B cell (primary cell): Measurements from ENCODE around the gene CHN1. TPM values are rescaled to one million over a fixed set of nuclear protein-coding genes. Genes with fewer than 3 reads are reported as not detected.

Experiments used
- ATAC-seq: fragments of 200-7000 bp; cut with Tn5 transposase; one replicate; pipeline ENCODE4 v1.10.0; 2021; ENCODE audit warnings: low read depth, mild to moderate bottlenecking, moderate number of reproducible peaks, moderate library complexity
- CTCF ChIA-PET: fragments of 350-600 bp; sonication (Branson Sonifier 250); formaldehyde crosslinking; loops from one replicate; lab custom pipeline; 2021; ENCODE audit warnings: antibody characterized with exemption, inconsistent platforms; lab: Charles Lee
- POLR2A ChIA-PET: fragments of 350-600 bp; sonication (Branson Sonifier 250); formaldehyde crosslinking; loops from one replicate; lab custom pipeline; 2021; ENCODE audit warnings: antibody characterized with exemption; lab: Charles Lee
- DNase-seq: peaks from one replicate; pipeline ENCODE4 v3.0.0; 2013
- H2AFZ ChIP-seq: 2 replicates; pipeline ENCODE4 v1.6.1; 2012; ENCODE audit warnings: mild to moderate bottlenecking, low read depth, low read length; ENCODE audit not compliant: insufficient read depth, poor library complexity, severe bottlenecking
- H3K27ac ChIP-seq, 2 donors: 1 replicate in 1 of 2; 2 replicates in 1 of 2; pipeline ENCODE4 v1.5.1; 2012 to 2013; ENCODE audit warnings: low read length in 2 of 2, mild to moderate bottlenecking in 2 of 2, moderate library complexity in 1 of 2
- H3K27me3 ChIP-seq, 4 experiments: fragments of 200-600 bp in 1 of 4; sonication (generic) in 1 of 4; replicated peaks in 1 of 4; 1 replicate in 2 of 4; 2 replicates in 2 of 4; pipeline versions ENCODE4 v1.6.1 to v1.7.0; 2013 to 2016; ENCODE audit warnings: low read length in 3 of 4, mild to moderate bottlenecking in 2 of 4, mixed read lengths in 1 of 4, moderate library complexity in 1 of 4; ENCODE audit not compliant: insufficient read depth in 4 of 4, control insufficient read depth in 3 of 4; ENCODE audit errors: control extremely low read depth in 1 of 4
- H3K36me3 ChIP-seq, 2 experiments: replicated peaks in 1 of 2; 1 replicate in 1 of 2; 2 replicates in 1 of 2; pipeline versions ENCODE4 v1.6.1 to v1.7.1; 2013; ENCODE audit warnings: low read length in 1 of 2; ENCODE audit not compliant: insufficient read depth in 2 of 2, control insufficient read depth in 1 of 2; ENCODE audit errors: control extremely low read depth in 1 of 2, extremely low read depth in 1 of 2
- H3K4me1 ChIP-seq, 2 donors: fragments of 200-600 bp in 1 of 2; sonication (generic) in 1 of 2; 1 replicate in 1 of 2; 2 replicates in 1 of 2; pipeline versions ENCODE4 v1.5.1 to v1.6.1; 2013 to 2017; ENCODE audit warnings: low read length in 2 of 2; ENCODE audit not compliant: control insufficient read depth in 2 of 2, insufficient read depth in 2 of 2
- H3K4me2 ChIP-seq: replicated peaks from 2 replicates; pipeline ENCODE3; 2012; ENCODE audit warnings: mild to moderate bottlenecking, low read depth, low read length; ENCODE audit not compliant: poor library complexity, severe bottlenecking
- H3K4me3 ChIP-seq, 5 experiments: fragments of 200-600 bp in 1 of 5; sonication (generic) in 1 of 5; 1 replicate in 3 of 5; 2 replicates in 2 of 5; pipeline versions ENCODE4 v1.5.1 to v1.7.0; 2011 to 2016; ENCODE audit warnings: low read length in 4 of 5, mild to moderate bottlenecking in 4 of 5, low read depth in 2 of 5, control low read depth in 1 of 5, moderate library complexity in 1 of 5; ENCODE audit not compliant: insufficient read depth in 1 of 5; ENCODE audit errors: control extremely low read depth in 1 of 5, extremely low read depth in 1 of 5
- H3K79me2 ChIP-seq: fragments of 200-600 bp; sonication (generic); one replicate; pipeline ENCODE4 v1.6.0; 2016; ENCODE audit warnings: low read length; ENCODE audit not compliant: control insufficient read depth, insufficient read depth
- H3K9ac ChIP-seq: fragments of 200-600 bp; sonication (generic); 2 replicates; pipeline ENCODE4 v1.6.1; 2017; ENCODE audit warnings: mild to moderate bottlenecking, low read length, moderate library complexity
- H3K9me3 ChIP-seq, 3 donors: one replicate each; pipeline versions ENCODE4 v1.6.1 to v1.7.1; 2013; ENCODE audit warnings: low read length in 2 of 3; ENCODE audit not compliant: control insufficient read depth in 2 of 3, insufficient read depth in 1 of 3; ENCODE audit errors: control extremely low read depth in 1 of 3
- H4K20me1 ChIP-seq: 2 replicates; pipeline ENCODE4 v1.6.0; 2012; ENCODE audit warnings: mild to moderate bottlenecking, low read length; ENCODE audit not compliant: insufficient read depth, control insufficient read depth, poor library complexity, severe bottlenecking
- H3K27ac Mint-ChIP-seq: one replicate; pipeline ENCODE4 v1.8.0; 2021; ENCODE audit warnings: mixed read lengths
- H3K27me3 Mint-ChIP-seq: one replicate; pipeline ENCODE4 v1.8.0; 2021; ENCODE audit warnings: mixed read lengths
- H3K4me1 Mint-ChIP-seq: one replicate; pipeline ENCODE4 v1.8.0; 2021; ENCODE audit warnings: mixed read lengths
- H3K4me3 Mint-ChIP-seq: one replicate; pipeline ENCODE4 v1.8.0; 2021; ENCODE audit warnings: mixed read lengths
- H3K9me3 Mint-ChIP-seq: one replicate; pipeline ENCODE4 v1.8.0; 2022; ENCODE audit warnings: mixed read lengths; ENCODE audit not compliant: insufficient read depth
- EZH2 ChIP-seq: IDR thresholded peaks from 2 replicates; pipeline ENCODE4 v1.6.1; 2012; ENCODE audit warnings: borderline replicate concordance, low read depth, mild to moderate bottlenecking, moderate library complexity, low read length; ENCODE audit not compliant: insufficient read depth, poor library complexity, severe bottlenecking
- WGBS: methylation state at CpG from one replicate; pipeline ENCODE4 v1.1.5; 2013; ENCODE audit warnings: missing lambda C conversion rate; ENCODE audit not compliant: insufficient coverage; 5-methylcytosine and 5-hydroxymethylcytosine counted together
- intact Hi-C: fragments of 100-400 bp; cut with micrococcal nuclease; formaldehyde crosslinking; loops from one replicate; pipeline ENCODE4 v1.10.0; 2022
- polyA plus RNA-seq: library from polyadenylated mRNA; depleted of rRNA; stranded (reverse); fragments of >200 nt; gene quantifications from 2 replicates; pipeline ENCODE4 v1.2.3, GENCODE V29; 2012
- total RNA-seq, 2 donors: library from RNA; stranded (reverse); fragments of 120-200 nt in 1 of 2; gene quantifications; 1 replicate in 1 of 2; 2 replicates in 1 of 2; pipeline versions ENCODE4 v1.2.3 to v1.2.4, GENCODE V29; 2013 to 2022
- TF ChIP-seq, protein P1 (sequence below): fragments of 200-600 bp; IDR thresholded peaks from one replicate; pipeline ENCODE4 v1.8.0; 2022; ENCODE audit warnings: antibody characterized with exemption, mild to moderate bottlenecking

CHN1 gene
- total and polyA plus RNA-seq, 2 donors (not counting 1 experiment from before 2014, with no cell fraction given) = 0.79 to 1.4 TPM

DNA sequence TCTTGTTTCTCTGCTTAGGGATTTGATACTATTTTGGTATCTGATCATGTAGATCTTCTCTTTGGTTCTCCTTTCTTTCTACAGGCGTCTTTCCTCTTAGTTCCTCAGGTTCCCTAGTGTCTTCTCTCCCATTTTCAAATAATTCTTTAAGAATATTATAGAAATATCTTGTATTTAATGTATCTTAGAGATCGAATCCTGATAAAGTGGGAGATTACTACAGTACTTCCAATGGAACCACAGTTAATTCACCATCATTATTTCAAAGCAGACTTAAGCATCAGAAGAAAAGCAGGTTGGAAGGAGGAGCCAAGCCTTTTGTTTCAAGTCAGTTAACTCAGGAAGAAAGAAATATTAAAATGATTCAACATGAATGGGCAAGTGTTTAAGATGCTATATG, 1.1 kb upstream of the CHN1 start:
- no peak overlapping the region for H3K27ac ChIP-seq
- H3K79me2 ChIP-seq = no peaks in the 10 kb centered on the region
- H2AFZ ChIP-seq = no peak overlapping the region
- peaks cover 0 to 36% (median 33%) of the 10 kb centered on the region in 4 experiments for H3K27me3 ChIP-seq
- no peak for ATAC-seq
- peaks cover 7 to 11% of the 10 kb centered on the region in 2 donors for H3K4me1 ChIP-seq
- H4K20me1 ChIP-seq = no peaks in the 10 kb centered on the region
- Mint-ChIP-seq H3K4me1 (peaks cover 12% of the 10 kb centered on the region), H3K27me3 (peaks cover 55% of the 10 kb centered on the region), H3K4me3 (peak overlapping the region; percentile 83), H3K9me3 (no peaks in the 10 kb centered on the region), H3K27ac (no peak overlapping the region)
- WGBS = no CpG with 5 or more reads among the region's 2 CpGs
- TF ChIP-seq, protein P1, sequence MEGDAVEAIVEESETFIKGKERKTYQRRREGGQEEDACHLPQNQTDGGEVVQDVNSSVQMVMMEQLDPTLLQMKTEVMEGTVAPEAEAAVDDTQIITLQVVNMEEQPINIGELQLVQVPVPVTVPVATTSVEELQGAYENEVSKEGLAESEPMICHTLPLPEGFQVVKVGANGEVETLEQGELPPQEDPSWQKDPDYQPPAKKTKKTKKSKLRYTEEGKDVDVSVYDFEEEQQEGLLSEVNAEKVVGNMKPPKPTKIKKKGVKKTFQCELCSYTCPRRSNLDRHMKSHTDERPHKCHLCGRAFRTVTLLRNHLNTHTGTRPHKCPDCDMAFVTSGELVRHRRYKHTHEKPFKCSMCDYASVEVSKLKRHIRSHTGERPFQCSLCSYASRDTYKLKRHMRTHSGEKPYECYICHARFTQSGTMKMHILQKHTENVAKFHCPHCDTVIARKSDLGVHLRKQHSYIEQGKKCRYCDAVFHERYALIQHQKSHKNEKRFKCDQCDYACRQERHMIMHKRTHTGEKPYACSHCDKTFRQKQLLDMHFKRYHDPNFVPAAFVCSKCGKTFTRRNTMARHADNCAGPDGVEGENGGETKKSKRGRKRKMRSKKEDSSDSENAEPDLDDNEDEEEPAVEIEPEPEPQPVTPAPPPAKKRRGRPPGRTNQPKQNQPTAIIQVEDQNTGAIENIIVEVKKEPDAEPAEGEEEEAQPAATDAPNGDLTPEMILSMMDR = no peak
- no peak for TF ChIP-seq EZH2
- DNase-seq = no peak
- no peak overlapping the region for H3K4me2 ChIP-seq
- no peak overlapping the region for H3K4me3 ChIP-seq
- POLR2A ChIA-PET = no interaction called here
- H3K9me3 ChIP-seq = no peaks in the 10 kb centered on the region
- H3K36me3 ChIP-seq = no peaks in the 10 kb centered on the region
- CTCF ChIA-PET = no interaction called here
- intact Hi-C loops = no loop called here
- H3K9ac ChIP-seq = no peak overlapping the region

DNA sequence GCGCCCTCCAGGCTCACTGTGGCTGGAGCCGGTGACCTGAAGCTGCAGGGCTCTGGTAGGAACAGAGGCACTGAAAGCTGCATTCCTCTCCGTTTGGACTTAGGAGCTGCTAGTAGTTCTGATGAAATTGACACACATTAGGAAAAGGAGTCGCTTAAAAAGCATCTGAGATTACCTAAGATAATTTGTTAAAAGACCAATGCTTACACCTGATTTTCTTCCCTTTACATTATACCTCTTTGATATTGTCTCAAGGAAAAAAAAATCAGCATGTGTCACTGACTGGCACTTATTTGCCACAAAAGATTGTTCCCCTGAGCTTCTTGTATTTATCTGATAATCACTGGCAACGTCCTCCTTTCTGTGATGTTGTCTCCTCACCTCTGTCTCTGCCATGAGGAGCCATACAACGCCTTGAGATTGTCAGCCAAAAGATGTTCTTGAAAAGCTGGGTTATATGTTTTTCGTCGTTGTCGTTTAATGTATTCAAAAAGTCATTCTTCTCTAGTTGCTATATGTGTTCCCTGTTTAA, 618 bp upstream of the CHN1 start:
- H3K27ac Mint-ChIP-seq = no peak overlapping the region
- TF ChIP-seq EZH2 = no peak
- TF ChIP-seq, protein P1 = no peak
- intact Hi-C loops = no loop called here
- Histone ChIP-seq H4K20me1 (no peaks in the 10 kb centered on the region), H2AFZ (peak overlapping the region; percentile 82), H3K4me2 (peak overlapping the region; percentile 92), H3K9ac (peak overlapping the region; percentile 68), H3K4me3 (peak overlapping the region; percentile 30 to 71 (median 51)), H3K27me3 (peaks cover 0 to 38% (median 36%) of the 10 kb centered on the region in 4 experiments), H3K36me3 (no peaks in the 10 kb centered on the region), H3K79me2 (no peaks in the 10 kb centered on the region), H3K4me1 (peaks cover 7 to 11% of the 10 kb centered on the region in 2 donors), H3K27ac (no peak overlapping the region), H3K9me3 (no peaks in the 10 kb centered on the region)
- ATAC-seq = no peak
- POLR2A ChIA-PET = no interaction called here
- H3K4me3 Mint-ChIP-seq = peak overlapping the region; percentile 83
- WGBS = 57% methylated on average over 2 of the region's 9 CpGs
- CTCF ChIA-PET = interaction anchor here (1.2 kb wide), 1 partner anchor 257 kb away, joined by 4 read pairs; no protein-coding TSS in a partner anchor
- peaks cover 12% of the 10 kb centered on the region for H3K4me1 Mint-ChIP-seq
- peaks cover 56% of the 10 kb centered on the region for H3K27me3 Mint-ChIP-seq
- DNase-seq = no peak
- H3K9me3 Mint-ChIP-seq = no peaks in the 10 kb centered on the region
